ENCODE measurements around the gene CREG2. TPM values are rescaled to one million over a fixed set of nuclear protein-coding genes. Genes with fewer than 3 reads are reported as not detected.
"Not testable (repeated sequence)": the region's sequence is repeated elsewhere in the genome, so short reads cannot be mapped to it uniquely, and the experiment has no call there.

CREG2 gene
- total RNA-seq, 4 donors from 2014 or later, result not detected

DNA sequence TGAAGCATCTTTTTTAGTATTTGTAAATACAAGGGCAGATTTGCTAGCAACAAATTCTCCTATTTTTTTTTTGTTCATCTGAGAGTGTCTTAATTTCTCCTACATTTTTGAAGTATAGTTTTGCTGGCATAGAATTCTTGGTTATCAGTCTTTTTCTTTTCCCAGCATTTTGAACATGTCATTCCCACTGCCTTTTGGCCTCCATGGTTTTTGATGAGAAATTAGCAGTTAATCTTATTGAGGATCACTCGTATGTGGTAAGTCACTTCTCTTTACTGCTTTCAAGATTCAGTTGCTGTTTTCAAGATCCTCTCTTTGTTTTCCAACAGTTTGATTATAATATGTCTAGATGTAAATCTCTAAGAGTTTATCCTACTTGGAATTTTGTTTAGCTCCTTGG, 61.9 kb downstream of the CREG2 start:
- in situ Hi-C loops (cut with MboI; ENCODE audit: low sequenced_read_pairs in 4 of 4), result loop anchor here in 1 of 4 donors (25.0 kb wide), 1 partner anchor 512 kb away; no protein-coding TSS in a partner anchor
- Histone ChIP-seq H3K27me3 (no peaks in the 10 kb centered on the region), H3K36me3 (no peaks in the 10 kb centered on the region), H3K9me3 (no peaks in the 10 kb centered on the region), H3K4me3 (no peak overlapping the region), H3K4me1 (no peaks in the 10 kb centered on the region), H3K27ac (no peak overlapping the region)
- no peak for ATAC-seq
- TF ChIP-seq, protein P1, sequence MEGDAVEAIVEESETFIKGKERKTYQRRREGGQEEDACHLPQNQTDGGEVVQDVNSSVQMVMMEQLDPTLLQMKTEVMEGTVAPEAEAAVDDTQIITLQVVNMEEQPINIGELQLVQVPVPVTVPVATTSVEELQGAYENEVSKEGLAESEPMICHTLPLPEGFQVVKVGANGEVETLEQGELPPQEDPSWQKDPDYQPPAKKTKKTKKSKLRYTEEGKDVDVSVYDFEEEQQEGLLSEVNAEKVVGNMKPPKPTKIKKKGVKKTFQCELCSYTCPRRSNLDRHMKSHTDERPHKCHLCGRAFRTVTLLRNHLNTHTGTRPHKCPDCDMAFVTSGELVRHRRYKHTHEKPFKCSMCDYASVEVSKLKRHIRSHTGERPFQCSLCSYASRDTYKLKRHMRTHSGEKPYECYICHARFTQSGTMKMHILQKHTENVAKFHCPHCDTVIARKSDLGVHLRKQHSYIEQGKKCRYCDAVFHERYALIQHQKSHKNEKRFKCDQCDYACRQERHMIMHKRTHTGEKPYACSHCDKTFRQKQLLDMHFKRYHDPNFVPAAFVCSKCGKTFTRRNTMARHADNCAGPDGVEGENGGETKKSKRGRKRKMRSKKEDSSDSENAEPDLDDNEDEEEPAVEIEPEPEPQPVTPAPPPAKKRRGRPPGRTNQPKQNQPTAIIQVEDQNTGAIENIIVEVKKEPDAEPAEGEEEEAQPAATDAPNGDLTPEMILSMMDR (IDR thresholded peaks at IDR 0.05 in 4 of 5, conservative IDR thresholded peaks at IDR 0.05 in 1 of 5), result no peak
- TF ChIP-seq POLR2A (IDR thresholded peaks at IDR 0.05), result no peak
- no peak for DNase-seq
- intact Hi-C loops (cut with DNase I; ENCODE audit: low total_unique reads), result no loop called here

DNA sequence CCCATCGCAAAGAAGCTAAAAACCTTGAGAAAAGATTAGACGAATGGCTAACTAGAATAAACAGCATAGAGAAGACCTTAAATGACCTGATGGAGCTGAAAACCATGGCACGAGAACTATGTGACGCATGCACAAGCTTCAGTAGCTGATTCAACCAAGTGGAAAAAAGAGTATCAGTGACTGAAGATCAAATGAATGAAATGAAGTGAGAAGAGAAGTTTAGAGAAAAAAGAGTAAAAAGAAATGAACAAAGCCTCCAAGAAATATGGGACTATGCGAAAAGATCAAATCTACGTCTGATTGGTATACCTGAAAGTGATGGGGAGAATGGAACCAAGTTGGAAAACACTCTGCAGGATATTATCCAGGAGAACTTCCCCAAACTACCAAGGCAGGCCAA, 70.7 kb downstream of the CREG2 start:
- ATAC-seq; intact Hi-C loops (cut with DNase I; ENCODE audit: low total_unique reads); H3K27me3 ChIP-seq; H3K9me3 ChIP-seq; DNase-seq; H3K36me3 ChIP-seq; in situ Hi-C loops (cut with MboI; ENCODE audit: low sequenced_read_pairs in 4 of 4); H3K4me1 ChIP-seq; H3K27ac ChIP-seq; H3K4me3 ChIP-seq: not testable (repeated sequence)

DNA sequence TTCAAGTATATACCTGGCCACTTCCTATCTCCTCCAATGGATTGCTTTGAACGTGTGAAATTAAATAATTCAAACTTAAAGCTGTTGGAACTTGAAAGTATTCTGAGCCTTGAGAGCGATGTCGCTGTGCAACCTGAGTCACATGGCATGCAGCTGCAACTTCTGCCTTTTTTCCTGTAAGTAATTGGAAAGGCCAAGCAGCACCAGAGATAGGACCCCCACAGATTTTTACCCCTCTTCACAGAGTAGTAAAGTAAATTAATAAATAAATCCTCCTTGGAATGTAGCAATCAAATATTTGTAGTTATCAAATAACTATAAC, 75.6 kb downstream of the CREG2 start:
- Histone ChIP-seq H3K36me3 (no peaks in the 10 kb centered on the region), H3K27ac (no peak overlapping the region), H3K4me1 (peaks cover 7 to 9% of the 10 kb centered on the region in 2 donors), H3K9me3 (no peaks in the 10 kb centered on the region), H3K27me3 (no peaks in the 10 kb centered on the region), H3K4me3 (no peak overlapping the region)
- ATAC-seq (no peak), DNase-seq (no peak)
- intact Hi-C loops (cut with DNase I; ENCODE audit: low total_unique reads) (no loop called here), in situ Hi-C loops (cut with MboI; ENCODE audit: low sequenced_read_pairs in 4 of 4) (no loop called here)
- TF ChIP-seq POLR2A (IDR thresholded peaks at IDR 0.05), result no peak
- TF ChIP-seq, protein P1 (IDR thresholded peaks at IDR 0.05 in 4 of 5, conservative IDR thresholded peaks at IDR 0.05 in 1 of 5), result no peak

DNA sequence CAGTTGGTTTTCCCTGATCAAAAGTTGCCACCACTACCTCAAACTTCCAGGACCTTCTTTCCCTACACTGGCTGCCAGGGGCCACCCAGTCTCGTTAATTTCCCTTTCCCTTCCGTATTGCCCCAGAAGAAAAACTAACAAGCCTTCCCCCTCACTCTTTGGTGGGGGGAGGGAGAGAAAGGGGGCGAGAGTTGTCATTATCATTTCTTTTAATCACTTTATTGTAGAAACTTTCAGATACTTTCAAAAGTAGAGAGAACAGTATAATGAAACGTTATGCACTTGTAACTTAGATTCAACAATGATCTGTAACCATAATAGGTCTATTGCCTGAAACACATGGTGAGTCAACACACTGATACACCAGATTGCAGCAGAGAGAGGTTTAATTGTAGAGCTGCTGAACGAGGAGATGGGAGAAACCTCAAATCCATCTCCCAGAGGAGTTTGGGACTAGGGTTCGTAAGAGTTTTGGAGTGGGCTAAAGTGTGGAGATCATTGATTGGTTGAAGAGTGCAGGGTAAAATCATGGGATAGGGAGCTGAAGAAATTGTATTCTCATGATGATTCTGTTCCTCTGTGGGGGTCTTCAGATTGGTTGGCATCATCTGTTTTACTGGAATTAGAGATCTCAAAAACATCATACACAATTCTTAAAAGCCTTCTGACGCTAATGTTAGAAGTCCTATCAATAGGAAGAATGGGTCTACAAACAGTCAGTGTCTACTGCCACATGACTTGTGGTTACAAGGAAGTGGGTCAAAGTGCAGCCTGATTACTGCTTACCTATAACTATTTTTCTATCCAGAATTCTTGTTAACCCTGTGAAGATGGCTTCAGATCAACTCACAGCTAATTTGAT, 76.2 kb downstream of the CREG2 start:
- Histone ChIP-seq H3K27ac (no peak overlapping the region), H3K4me1 (peaks cover 13 to 15% of the 10 kb centered on the region in 2 donors), H3K9me3 (no peaks in the 10 kb centered on the region), H3K27me3 (no peaks in the 10 kb centered on the region), H3K36me3 (no peaks in the 10 kb centered on the region), H3K4me3 (no peak overlapping the region)
- no peak for TF ChIP-seq POLR2A (IDR thresholded peaks at IDR 0.05)
- TF ChIP-seq, protein P1 (IDR thresholded peaks at IDR 0.05 in 4 of 5, conservative IDR thresholded peaks at IDR 0.05 in 1 of 5), result no peak
- DNase-seq (no peak), ATAC-seq (no peak)
- in situ Hi-C loops (cut with MboI; ENCODE audit: low sequenced_read_pairs in 4 of 4) (no loop called here), intact Hi-C loops (cut with DNase I; ENCODE audit: low total_unique reads) (no loop called here)

DNA sequence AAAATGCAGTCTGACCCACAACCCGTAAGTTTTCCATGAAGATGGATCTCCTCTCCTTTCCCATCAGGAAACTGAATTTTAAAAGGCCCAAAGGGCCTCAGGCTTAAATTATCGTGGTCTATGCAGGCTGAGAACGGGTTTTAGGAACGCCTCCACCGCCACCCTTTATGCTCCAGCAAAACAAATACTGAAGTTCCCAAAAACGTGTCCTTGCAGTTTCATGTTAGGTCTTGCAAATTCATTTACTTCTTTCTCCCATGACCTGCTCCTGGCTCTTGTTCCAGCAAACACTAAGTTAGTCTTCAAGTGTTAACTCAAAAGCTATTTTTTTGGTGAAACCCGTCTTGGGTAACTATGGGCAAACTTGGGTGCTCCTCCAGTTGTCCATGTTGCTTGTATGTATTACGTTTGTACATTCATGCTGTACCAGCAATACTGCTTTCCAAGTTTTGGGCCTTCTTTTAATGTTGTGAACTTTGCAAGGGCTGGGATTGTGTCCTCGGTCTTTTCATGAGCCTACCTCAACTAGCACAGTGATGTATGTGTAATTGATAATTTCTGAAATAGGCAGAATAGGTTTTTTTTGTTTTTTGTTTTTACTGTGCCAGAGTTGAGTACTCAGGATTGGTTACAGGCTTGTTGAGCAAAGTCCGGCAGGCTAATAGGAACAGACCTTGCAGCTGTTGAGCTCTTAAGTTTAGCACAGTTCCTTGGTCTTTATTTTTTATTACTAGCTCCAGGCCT, 77.0 kb downstream of the CREG2 start:
- ATAC-seq (no peak), DNase-seq (no peak)
- H3K36me3 ChIP-seq, result no peaks in the 10 kb centered on the region
- H3K9me3 ChIP-seq, result no peaks in the 10 kb centered on the region
- H3K4me3 ChIP-seq, result no peak overlapping the region
- no peak overlapping the region for H3K27ac ChIP-seq
- intact Hi-C loops (cut with DNase I; ENCODE audit: low total_unique reads), result no loop called here
- in situ Hi-C loops (cut with MboI; ENCODE audit: low sequenced_read_pairs in 4 of 4), result no loop called here
- H3K4me1 ChIP-seq, result peaks cover 21 to 23% of the 10 kb centered on the region in 2 donors
- TF ChIP-seq, protein P1 (IDR thresholded peaks at IDR 0.05 in 4 of 5, conservative IDR thresholded peaks at IDR 0.05 in 1 of 5), result no peak
- TF ChIP-seq POLR2A (IDR thresholded peaks at IDR 0.05), result no peak
- no peaks in the 10 kb centered on the region for H3K27me3 ChIP-seq

Measured in gastrocnemius medialis (tissue), 4 donors.